Measurements from ENCODE around the gene KCNK18.
"Not testable (repeated sequence)": the region's sequence is repeated elsewhere in the genome, so short reads cannot be mapped to it uniquely, and the experiment has no call there.

Gene KCNK18

DNA sequence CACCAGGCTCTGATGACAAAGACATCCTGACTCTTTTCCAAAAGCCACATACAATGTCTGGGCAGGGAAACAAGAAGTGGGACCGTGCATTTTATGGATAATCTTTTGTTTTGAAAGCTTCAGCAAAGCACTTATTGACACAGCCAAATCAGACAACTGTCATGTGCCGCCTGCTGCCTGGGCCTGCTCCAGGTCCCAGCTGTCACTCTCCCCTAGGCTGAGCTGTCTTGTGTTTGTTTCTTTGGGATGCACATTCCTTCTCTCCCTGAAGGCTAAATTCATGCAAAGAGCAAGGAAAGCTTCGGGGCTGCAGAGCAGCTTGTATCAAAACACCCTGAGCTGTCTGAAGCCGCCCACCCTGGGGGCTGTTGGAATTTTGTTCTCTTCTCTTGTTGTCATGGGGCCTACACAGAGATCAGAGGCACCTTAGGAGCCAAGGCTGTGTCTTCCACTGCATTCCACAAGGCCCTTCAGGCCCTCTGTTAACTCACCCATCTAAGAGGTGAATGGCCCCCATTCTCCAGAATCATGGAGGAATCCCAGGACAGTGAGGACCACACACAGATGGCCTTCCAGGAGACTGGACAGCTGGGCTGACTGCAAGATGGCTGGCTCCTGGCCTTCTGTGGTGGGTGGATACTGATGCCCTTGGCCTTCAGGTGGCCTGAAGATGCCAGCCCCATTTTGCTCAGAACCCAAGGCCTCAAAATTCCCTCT is 25.8 kb downstream of the KCNK18 start:
- no peak for DNase-seq

DNA sequence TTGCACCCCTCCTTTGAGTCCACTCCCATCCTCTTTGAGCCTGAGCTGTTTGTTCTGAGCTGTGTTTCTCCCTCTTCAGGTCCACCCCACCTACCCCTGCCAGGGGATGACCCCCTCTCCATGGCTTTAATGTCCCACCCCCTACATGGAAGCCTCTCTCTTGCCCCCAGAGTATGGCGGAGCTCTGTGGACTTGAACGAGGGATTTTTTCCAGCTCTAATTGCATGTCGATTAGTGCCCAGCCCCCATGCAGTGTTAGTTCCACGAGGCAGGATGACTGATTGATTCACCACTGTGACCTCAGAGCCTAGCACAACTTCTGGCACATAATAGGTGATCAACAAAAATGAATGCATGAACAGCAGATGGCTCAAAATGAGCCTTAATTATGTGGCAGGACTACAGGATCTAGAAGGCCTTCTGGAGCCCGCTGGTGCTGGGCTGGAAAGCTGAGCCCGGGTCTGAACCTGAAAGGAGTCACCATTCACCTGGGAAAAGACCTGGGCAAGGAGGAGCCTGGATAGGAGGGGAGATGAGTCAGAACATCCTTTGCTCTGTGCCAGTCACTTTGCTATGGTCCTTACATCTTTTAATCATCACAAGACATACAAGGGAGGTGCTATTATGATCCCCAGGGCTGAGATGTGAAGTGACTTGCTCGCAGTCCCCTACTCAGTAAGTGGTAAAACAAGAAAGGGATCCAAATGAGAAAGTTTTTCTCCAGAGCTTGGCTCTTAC is 26.6 kb downstream of the KCNK18 start:
- DNase-seq: no peak

DNA sequence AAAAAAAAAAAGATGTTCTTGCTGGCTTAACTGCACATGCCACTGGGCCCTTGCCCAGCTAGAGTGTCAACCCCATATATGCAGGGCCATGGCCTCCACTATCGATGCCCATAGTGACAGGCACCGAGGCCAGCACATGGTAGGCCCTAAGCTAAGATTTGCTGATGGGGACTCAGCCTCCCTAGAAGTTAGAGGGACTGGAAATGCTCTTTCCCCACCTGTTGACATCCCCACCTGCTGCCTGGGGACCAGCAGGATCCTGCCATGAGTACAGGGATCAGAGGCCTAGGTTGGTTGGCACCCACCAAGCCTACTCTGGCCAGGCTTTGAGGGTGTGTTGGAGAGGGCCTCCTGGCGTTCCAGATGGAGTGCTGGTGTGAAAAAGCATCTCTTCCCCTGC is 27.6 kb downstream of the KCNK18 start:
- no peak for DNase-seq

DNA sequence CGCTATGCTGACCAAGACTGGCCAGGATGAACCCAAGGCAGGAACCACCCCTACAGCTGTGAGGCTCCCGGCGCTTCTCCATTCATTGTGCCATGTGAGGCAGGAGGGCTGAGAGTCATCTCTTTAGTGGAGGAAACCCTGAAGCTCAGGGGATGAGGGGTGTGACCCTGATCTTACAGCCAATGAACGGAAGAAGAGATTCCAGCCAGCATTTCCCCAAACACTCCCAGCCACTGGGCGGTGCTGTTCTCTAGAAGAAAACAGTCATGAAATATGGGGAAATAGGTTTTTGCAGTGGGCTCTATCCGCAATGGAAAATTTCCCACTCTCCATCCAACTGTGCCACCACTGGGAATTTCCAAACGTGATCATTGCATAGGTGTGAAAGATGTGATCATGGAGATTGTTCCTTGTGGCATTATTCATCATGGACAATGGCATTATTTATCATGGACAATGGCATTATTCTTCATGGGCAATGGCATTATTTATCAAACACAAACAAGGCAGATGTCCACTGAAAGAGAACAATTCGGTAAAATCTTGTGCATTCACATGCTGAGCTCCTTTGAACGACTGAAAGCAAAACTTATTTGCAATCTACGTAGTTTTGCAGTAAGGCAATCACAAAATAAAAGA is 29.6 kb downstream of the KCNK18 start:
- DNase-seq: no peak

DNA sequence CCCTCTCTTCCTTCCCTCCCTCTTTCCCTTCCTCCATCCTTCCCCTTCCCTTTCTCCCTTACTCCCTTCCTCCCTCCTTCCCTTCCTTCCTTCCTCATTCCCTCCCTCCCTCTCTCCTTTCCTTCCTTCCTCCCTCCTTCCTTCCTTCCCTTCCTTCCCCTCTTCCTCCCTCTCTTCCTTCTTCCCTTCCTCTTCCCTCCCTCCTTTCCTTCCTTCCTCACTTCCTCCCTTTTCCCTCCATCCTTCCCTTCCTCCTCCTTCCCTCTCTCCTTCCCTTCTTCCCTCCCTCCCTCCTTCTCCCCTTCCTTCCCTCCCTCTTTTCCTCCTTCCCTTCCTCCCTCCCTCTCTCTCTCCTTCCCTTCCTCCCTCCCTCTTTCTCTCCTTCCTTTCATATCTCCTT is 30.9 kb downstream of the KCNK18 start:
- no peak for DNase-seq

DNA sequence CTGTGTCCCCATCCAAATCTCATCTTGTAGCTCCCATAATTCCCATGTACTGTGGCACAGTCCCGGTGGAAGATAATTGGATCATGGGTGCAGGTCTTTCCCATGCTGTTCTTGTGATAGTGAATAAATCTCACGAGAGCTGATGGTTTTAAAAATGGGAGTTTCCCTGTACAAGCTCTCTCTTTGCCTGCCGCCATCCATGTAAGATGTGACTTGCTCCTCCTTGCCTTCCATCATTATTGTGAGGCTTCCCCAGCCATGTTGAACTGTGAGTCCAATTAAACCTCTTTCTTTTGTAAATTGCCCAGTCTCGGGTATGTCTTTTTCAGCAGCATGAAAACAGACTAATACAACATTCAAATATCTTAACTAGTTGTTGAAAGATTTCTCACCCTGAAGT is 32.8 kb downstream of the KCNK18 start:
- DNase-seq: not testable (repeated sequence)

DNA sequence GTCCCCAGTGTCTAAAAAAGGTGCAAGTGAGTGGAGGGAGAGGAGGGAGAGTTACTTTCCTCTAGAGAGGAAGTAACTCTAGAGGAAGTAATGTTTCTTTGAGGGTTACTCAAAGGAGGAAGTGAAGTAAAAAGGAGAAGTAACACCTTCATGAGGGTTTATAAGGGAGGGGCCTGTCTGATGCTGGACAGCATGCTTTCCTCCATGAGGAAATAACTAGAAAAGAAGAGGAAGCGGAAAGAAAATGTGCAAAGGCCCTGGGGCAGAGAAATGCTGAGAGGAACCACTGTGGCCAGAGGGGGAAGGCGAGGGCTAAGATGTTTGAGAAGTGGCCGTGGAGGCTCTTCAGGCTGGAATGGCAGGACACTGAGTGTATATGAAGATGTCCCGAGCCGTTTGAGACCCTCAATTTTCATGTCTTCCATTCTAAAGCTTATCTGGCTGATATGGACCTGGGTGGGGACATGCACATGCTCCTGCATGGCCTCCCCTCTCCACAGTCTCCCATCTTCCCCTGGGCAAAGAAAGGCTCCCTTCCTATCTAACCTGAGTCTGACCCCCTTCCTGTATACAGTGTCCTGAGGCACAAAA is 40.2 kb downstream of the KCNK18 start:
- no peak for DNase-seq

DNA sequence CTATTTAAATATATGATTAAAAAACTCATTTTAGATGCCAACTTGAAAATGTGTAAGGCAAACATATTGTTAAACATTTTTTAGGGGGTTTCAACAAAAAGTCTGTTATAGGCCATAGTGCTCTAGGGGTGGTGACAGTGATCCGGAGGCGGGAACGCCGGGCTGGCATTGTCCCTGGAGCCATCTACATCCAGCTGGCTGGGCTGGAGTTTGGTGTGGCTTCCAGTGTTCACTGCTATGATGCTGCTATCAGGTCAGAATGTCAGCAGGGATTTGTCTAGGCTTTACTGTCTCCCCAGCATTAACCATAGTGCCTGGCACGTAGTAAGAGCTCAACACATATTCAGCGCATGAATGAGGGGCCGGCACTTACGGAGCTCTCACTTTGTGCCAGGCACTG is 41.8 kb downstream of the KCNK18 start:
- DNase-seq: no peak

DNA sequence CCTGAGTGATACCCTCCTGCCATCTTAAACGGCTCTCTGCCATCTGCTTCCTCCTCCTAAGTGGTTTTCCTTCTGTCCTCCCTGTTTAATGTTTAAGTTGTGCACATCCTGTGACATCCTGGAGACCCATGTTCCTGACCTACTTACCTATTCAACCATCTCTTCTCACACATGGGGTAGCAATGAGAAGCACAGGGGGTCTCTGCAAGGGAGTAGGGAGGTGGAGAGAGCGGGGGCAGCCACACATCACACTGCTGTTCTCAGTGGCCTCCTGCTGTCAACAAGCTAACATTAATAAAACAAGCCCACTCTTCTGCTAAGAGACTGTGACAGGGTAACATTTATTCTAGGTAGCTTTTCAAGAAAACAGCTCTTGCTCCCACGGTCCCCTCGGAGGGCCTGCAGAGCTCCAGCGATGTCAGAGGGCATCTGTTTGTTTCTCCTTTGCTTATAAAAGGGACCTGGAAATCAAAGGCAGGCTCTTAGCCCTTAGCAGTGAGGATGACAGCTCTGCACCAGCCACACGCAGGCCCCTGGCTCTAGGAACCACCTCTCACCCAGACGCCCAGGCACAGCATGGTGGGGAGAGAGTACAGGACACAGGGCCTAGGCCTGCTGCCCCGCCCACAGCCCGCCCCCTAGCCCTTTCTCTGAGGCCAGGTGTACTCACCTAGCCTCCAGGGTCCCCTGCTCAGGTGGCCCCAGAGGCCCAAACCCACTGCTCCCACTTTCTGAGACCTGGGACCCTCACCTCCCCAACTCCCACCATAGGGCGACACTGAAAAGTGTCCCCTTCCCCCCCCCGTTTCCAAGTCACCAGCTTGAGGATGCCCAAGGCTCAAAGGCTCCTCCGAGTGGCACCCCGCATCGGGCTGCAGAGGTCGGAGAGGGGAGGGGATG is 42.7 kb downstream of the KCNK18 start:
- no peak for DNase-seq

DNA sequence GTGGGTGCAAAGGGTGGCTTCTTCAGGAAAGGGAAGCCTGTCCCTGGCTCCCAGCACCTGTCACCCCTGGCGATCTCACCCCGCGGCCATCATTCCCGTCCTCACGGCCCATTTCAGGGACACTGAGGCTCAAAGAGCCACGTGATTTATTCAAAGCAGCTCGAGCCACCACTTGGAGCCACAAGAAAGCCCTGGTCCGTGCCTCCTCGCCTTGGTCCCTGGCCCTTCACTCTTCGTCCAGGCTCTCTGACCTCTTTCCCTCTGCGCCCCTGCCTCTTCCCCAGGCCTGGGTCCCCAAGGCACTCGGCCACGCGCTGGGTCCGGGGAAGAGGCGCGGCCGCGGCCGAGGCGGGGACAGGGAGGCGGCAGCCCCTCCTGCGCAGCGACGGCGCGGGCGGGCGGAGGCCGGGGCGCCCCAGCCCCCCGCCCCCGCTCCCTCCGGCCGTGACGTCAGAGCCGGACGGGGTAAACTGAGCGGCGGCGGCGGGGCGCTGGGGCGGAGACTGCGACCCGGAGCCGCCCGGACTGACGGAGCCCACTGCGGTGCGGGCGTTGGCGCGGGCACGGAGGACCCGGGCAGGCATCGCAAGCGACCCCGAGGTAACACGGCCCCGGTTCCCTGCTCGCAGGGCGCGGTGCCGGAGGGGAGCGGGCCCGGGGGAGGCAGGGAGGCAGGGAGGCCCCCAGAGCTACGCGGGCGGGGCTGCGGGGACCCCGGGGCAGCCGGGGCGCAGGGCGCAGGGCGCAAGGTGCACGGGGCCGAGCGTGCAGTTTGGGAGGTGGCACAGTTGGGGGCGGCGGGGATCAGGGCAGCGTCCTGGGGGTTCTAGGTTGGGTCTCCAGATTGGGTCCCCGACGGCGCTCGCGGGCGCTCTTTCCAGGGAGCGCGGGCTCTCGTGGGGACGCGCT is 43.6 kb downstream of the KCNK18 start, which contains the start of gene SLC18A2:
Gene SLC18A2 (plus strand): TSS at position 494 of the 909 bp plus-strand sequence. CDS start 580 bp downstream, outside the sequence.
- DNase-seq: no peak

DNA sequence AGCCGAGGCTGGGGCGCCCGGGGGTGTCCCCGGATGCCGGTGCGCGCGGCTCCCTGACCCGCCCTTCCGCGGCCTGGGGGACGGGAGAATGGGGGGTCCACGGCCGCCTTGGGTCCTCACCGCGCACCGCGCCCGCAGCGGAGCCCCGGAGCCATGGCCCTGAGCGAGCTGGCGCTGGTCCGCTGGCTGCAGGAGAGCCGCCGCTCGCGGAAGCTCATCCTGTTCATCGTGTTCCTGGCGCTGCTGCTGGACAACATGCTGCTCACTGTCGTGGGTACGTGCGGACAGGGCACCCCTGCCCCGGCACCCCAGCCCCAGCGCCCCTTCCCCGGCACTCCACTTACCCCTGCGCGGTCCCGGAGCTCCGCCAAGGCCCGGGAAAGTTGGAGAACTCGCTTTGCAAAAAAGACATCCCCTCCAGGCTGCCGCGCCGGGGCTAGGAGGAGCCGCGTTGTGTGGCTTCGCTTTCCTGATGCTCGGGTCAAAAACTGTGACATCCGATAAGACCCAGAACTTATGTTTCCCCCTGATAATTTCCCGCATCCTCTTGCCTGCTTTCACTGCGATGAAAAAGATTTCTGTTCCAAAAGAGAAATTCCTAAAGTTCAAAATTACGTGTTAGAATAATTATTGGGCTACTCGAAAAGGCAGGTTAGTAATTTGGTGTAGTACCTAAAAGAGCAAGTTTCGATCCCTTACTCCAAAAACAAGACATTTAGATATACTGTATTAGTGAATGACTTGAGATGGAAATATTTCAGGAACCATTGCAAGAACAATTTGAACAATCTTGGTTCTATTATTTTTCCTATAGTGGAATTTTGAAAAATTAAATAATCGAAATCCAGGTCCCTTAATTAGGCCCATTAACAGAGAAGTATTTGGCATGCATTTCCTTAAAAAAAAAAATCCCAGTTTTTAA is 44.5 kb downstream of the KCNK18 start:
- no peak for DNase-seq

DNA sequence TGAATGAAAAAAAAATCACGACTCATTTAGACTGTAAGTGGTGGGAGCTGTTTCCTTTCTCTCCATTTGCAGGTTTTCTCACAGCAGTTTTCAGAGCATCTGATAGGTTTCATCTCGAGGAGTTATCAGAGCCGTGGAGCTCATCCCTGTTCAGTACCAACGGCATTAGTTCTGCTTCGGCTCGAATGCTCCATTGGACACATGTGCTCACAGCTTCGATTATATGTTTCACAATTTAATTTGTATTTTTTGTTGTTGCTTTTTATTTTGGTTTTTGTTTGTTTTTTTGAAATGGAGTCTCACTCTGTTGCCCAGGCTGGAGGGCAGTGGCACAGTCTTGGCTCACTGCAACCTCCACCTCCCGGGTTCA is 45.2 kb downstream of the KCNK18 start:
- DNase-seq: no peak

DNA sequence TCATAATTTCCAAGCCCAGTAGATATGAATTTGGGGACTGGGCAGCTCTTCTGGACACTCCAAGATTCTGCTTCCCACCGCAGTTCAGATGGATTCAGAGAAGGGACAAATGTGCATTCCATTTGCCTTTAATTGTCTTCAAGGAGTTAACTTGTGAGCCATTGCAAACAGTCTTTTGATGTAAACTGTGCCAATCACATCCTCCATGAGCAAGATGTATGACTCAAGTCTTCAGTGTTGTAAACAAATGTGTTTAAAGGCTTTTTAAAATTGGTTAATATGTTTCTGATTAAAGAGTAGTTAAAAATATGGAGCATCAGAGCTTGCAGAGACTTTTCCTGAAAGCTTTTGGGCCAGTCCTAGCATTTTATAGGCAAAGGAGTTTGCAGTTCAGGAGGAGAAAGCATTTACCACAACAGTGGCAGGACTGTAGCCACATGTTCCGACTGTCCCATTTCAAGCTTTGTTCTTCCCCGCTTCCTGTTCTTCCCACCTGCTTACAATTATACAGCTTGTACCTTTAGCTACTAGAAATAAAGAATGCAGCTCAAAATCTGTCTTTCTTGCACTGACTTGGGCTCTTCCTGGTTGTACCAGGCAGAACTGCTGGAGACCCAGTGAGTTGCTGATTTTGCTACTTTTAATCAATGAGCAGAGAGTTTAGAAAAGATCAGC is 49.8 kb downstream of the KCNK18 start:
- DNase-seq: no peak

DNA sequence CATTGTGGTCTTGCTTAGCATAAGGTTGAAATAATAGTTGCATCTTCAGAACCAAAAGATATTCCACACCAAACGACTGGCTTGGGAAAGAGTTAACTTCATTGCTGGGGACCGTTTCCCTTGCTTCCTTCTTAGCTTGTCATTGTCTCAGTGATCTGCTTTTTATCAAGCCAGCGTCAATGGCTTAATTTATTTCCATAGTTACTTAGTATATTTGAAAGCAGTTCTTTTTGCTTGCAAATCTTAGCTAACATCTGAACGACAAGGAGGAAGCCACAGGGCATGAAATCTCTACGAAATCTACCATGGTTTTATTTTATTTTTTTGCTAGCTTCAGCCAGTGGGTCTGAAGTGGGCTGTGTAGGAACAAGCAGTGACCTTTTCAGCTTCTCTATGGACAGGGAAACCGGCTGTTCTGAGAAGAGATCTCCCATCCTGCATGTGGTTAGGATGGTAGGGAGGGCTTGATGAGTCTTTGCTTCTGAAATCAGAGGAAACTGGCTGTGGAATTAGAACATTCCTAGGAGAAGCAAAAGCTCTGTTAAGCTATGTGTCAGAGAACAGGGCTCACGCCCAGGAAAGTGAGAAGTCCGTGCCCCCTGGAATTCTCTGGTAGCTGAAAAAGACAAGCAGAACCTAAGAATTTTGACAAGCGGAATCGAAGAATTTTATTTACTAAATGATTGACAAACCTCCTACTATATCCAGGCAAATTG is 51.6 kb downstream of the KCNK18 start:
- DNase-seq: no peak

DNA sequence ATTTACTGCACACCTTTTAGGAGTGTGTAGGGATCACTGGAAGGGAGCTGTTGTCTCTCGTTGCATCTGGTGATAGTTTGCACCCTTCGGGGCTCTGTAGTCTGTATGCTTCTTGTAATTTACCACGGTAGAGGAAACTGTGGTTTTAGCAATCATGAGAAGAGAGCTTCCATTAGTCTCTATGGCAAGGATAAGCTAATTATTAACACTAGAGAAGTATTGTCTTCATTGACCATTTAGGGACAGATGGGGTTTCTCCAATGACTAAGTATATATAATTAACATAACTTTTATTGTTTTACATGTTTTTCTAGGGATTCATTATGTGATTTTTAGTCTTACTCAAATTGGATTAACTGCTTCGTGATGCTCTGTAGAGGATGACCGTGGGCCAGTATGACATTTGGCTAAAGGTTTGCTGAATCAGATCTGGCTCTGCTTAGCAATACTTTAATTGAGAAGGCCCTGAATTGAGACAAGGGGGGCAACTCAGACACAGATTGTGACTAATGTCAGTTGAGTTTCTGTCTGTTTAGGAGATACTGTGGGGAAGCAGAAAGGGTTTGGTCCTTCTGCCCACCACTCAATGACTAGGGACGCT is 52.3 kb downstream of the KCNK18 start:
- DNase-seq: no peak

DNA sequence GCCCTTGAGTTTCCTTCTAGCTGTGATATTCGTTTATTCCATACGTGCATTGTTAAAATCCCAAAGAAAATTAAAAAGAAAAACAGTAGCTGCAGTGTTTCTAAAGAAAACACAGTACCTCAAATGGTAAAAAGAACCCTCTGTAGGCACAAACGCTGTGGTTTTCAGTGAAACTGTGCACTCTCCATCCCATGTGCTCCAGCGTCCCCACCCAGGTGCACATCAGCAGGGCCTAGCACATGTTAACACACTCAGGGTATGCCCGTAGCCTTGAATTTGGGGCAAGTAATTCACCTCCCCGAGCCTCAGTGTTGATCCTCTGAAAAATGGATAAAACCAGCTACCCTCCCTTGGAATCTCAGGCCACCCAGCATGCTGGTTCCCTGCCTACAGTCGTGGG is 53.1 kb downstream of the KCNK18 start:
- DNase-seq: no peak

DNA sequence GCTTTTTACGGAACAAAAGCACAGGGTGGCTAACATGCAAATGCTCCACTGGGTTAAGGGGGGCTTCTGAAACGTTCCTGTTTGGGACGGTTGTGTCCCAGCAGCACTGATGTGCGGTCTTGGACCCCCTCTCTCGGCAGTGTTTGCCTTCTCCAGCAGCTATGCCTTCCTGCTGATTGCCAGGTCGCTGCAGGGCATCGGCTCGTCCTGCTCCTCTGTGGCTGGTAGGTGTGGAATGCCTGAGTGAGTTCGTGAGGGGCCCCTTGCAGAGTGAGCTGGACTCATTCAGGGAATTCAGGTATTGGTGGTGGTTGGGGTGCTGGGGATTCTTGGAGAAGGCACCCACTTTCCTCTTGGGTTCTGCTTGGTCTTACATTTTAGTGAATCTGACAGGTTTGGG is 56.6 kb downstream of the KCNK18 start:
- DNase-seq: no peak

DNA sequence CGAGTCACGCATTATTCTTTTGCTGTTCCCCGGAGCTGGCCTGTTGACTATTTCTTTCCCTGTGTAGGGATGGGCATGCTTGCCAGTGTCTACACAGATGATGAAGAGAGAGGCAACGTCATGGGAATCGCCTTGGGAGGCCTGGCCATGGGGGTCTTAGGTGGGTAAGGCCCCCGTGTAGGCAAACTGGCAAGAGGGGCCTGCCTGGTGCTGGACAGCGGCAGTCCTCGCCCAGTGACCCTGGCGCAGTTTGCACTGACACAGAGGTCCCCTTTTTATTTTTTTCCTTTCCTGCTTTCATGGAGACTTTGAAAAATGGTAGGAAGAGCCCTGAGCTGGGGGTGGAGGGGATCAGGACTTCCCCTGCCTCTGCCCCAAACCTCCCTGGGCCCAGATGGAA is 57.0 kb downstream of the KCNK18 start:
- DNase-seq: no peak
